Adrenal gland (tissue), 5 donors: Measurements from ENCODE around the gene PCSK6.

Experiments used
- POLR2A ChIP-seq, 2 donors: fragments of 450-650 bp; IDR thresholded peaks; one replicate each; pipeline ENCODE4 v1.6.1; 2017; ENCODE audit warnings: antibody characterized with exemption in 2 of 2, mild to moderate bottlenecking in 2 of 2, moderate library complexity in 1 of 2
- TF ChIP-seq, protein P1 (sequence below), 6 experiments: fragments of 450-650 bp in 4 of 6; fragments of 200-600 bp in 2 of 6; sonication (generic) in 1 of 6; IDR thresholded peaks; 1 replicate in 5 of 6; 2 replicates in 1 of 6; pipeline versions ENCODE4 v1.5.1 to v1.8.0; 2016 to 2021; ENCODE audit warnings: antibody characterized with exemption in 6 of 6, mild to moderate bottlenecking in 2 of 6, moderate library complexity in 1 of 6
- donor health status: DM: no; HTN: no; CAD: no.

DNA sequence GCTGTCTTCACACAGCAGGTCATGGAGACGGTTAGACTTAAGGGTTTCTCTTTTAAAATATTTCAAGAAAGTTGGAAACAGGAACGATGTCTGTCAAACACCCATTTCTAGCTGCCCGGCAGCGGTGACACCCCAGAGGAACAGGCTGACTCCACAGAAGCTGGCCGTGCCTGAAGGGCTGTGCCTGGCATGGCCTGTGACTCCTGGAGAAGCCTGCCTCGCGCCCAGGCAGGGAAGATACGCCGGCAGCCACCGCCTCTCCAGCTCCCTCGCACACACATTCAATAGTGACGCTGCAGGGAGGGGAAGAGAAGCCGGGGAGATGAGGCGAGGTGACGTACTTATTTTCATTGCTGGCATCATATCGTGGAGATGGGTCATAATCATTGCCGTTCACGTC lies 59.9 kb downstream of the PCSK6 start:
- no peak for TF ChIP-seq POLR2A (IDR thresholded peaks at IDR 0.05)
- TF ChIP-seq, protein P1, sequence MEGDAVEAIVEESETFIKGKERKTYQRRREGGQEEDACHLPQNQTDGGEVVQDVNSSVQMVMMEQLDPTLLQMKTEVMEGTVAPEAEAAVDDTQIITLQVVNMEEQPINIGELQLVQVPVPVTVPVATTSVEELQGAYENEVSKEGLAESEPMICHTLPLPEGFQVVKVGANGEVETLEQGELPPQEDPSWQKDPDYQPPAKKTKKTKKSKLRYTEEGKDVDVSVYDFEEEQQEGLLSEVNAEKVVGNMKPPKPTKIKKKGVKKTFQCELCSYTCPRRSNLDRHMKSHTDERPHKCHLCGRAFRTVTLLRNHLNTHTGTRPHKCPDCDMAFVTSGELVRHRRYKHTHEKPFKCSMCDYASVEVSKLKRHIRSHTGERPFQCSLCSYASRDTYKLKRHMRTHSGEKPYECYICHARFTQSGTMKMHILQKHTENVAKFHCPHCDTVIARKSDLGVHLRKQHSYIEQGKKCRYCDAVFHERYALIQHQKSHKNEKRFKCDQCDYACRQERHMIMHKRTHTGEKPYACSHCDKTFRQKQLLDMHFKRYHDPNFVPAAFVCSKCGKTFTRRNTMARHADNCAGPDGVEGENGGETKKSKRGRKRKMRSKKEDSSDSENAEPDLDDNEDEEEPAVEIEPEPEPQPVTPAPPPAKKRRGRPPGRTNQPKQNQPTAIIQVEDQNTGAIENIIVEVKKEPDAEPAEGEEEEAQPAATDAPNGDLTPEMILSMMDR (IDR thresholded peaks at IDR 0.05), result no peak
